SU-DHL-6 (cell line): ENCODE measurements around the gene UNC13C.

Experiments used
- H2AFZ ChIP-seq: fragments of 200-600 bp; sonication (generic); 2 replicates; pipeline ENCODE4 v1.6.1; 2014; ENCODE audit warnings: low read depth, mild to moderate bottlenecking, moderate library complexity, mixed read lengths, antibody characterized with exemption, low read length; ENCODE audit not compliant: severe bottlenecking
- H3F3A ChIP-seq: fragments of 200-600 bp; shearing (Covaris generic); 2 replicates; pipeline ENCODE4 v1.6.0; 2016; ENCODE audit warnings: antibody characterized with exemption, mild to moderate bottlenecking; ENCODE audit not compliant: insufficient read depth
- H3K27ac ChIP-seq: fragments of 200-600 bp; sonication (generic); 2 replicates; pipeline ENCODE4 v1.5.1; 2016; ENCODE audit warnings: low read depth, mild to moderate bottlenecking, low read length, moderate library complexity, mixed read lengths
- H3K27me3 ChIP-seq: fragments of 200-600 bp; sonication (generic), shearing (Covaris generic); 2 replicates; pipeline ENCODE4 v1.6.0; 2014; ENCODE audit warnings: mild to moderate bottlenecking, low read length
- H3K36me3 ChIP-seq: fragments of 200-600 bp; sonication (generic); 2 replicates; pipeline ENCODE4 v1.6.1; 2014; ENCODE audit warnings: mild to moderate bottlenecking, low read length, mixed read lengths
- H3K4me2 ChIP-seq: fragments of 300-600, 200-600 bp; shearing (Covaris generic), sonication (generic); 2 replicates; pipeline ENCODE4 v1.6.0; 2014; ENCODE audit warnings: low read length, low read depth, mild to moderate bottlenecking; ENCODE audit not compliant: poor library complexity, severe bottlenecking
- H3K4me3 ChIP-seq: fragments of 200-600 bp; sonication (generic); 2 replicates; pipeline ENCODE4 v1.5.1; 2014; ENCODE audit warnings: antibody characterized with exemption, low read length, mild to moderate bottlenecking, mixed read lengths; ENCODE audit not compliant: insufficient read depth, poor library complexity, severe bottlenecking
- H3K79me2 ChIP-seq: fragments of 200-600 bp; sonication (generic); 2 replicates; pipeline ENCODE4 v1.6.1; 2014; ENCODE audit warnings: mild to moderate bottlenecking, low read length, moderate library complexity; ENCODE audit not compliant: insufficient read depth
- H3K9ac ChIP-seq: fragments of 200-600 bp; sonication (generic); 2 replicates; pipeline ENCODE4 v1.7.0; 2014; ENCODE audit warnings: mild to moderate bottlenecking, low read length
- H3K9me2 ChIP-seq: fragments of 200-600 bp; sonication (generic); replicated peaks from 2 replicates; pipeline ENCODE4 v1.6.1; 2014; ENCODE audit warnings: low read length; ENCODE audit not compliant: insufficient read depth
- H3K9me3 ChIP-seq: fragments of 200-600 bp; sonication (generic); 2 replicates; pipeline ENCODE4 v1.6.1; 2014; ENCODE audit warnings: low read length, mixed read lengths; ENCODE audit not compliant: insufficient read depth
- H4K20me1 ChIP-seq: fragments of 200-600 bp; sonication (generic); 2 replicates; pipeline ENCODE4 v1.6.1; 2014; ENCODE audit warnings: low read depth, mild to moderate bottlenecking, antibody characterized with exemption, low read length, moderate library complexity, mixed read lengths
- CTCF ChIP-seq: fragments of 200-600 bp; sonication (generic); IDR thresholded peaks from one replicate; pipeline ENCODE4 v1.5.1; 2017; ENCODE audit warnings: antibody characterized with exemption, mild to moderate bottlenecking, low read length, moderate library complexity; ENCODE audit not compliant: insufficient read depth, poor library complexity, severe bottlenecking
- EZH2phosphoT487 ChIP-seq: fragments of 200-600 bp; sonication (generic), shearing (Covaris generic); conservative IDR thresholded peaks from 2 replicates; pipeline ENCODE4 v1.6.1; 2018; ENCODE audit warnings: mild to moderate bottlenecking, antibody characterized with exemption, low read length, moderate library complexity, mixed read lengths

Gene UNC13C

DNA sequence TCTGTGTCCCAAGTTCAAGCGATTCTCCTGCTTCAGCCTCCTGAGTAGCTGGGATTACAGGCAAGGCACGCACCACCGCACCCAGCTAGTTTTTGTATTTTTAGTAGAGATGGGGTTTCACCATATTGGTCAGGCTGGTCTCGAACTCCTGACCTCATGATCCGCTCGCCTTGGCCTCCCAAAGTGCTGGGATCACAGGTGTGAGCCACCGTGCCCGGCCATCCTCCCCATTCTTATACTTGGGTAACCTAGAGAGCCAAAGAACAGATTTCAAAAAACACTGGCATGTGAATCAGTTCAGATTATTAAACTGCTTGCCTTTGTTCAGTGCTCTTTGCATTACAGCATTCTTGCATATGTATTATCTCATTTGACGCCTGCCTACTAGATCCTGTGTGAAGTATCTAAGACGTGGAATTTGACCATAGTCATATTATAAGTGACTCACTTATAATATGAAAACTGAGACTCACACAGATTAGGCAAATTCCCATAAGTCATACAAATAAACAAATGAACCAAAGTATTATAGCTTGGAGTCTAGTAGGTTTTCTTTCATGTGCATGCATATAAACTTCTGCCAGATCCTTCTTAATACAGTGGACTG, 123.5 kb downstream of the UNC13C start:
- TF ChIP-seq EZH2phosphoT487 = no peak
- TF ChIP-seq CTCF = no peak
- no peaks in the 10 kb centered on the region for H3F3A ChIP-seq
- H2AFZ ChIP-seq = no peak overlapping the region
- no peak overlapping the region for H3K4me3 ChIP-seq
- no peak overlapping the region for H3K4me2 ChIP-seq
- no peak overlapping the region for H3K27ac ChIP-seq
- H3K79me2 ChIP-seq = no peaks in the 10 kb centered on the region
- no peaks in the 10 kb centered on the region for H4K20me1 ChIP-seq
- H3K9me3 ChIP-seq = no peaks in the 10 kb centered on the region
- H3K9me2 ChIP-seq = no peaks in the 10 kb centered on the region
- H3K36me3 ChIP-seq = no peaks in the 10 kb centered on the region
- no peak overlapping the region for H3K9ac ChIP-seq
- no peaks in the 10 kb centered on the region for H3K27me3 ChIP-seq

DNA sequence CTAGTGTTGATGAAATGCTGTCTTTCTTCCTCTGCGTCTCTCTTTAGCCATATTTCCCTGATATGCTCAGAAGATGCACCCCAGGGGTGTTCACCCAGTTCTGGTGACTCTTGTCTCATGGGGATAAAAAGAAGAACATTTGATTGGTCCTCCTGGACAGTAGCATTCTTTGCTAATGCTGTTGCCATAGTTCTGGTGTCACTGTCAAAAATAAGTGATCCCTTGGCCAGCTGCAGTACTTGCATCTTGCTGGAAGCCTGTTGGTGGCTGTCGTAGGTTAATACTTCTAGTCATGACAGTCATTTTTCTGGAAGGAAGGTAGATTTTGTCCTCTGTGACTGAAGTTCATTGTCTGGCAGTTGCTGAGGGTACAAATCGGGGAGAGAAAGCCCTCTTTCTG, 124.5 kb downstream of the UNC13C start:
- Histone ChIP-seq H3K4me3 (no peak overlapping the region), H3K9me3 (no peaks in the 10 kb centered on the region), H4K20me1 (no peaks in the 10 kb centered on the region), H3K27me3 (no peaks in the 10 kb centered on the region), H3K9ac (no peak overlapping the region), H3K36me3 (no peaks in the 10 kb centered on the region), H3F3A (no peaks in the 10 kb centered on the region), H3K4me2 (no peak overlapping the region), H3K9me2 (no peaks in the 10 kb centered on the region), H3K27ac (no peak overlapping the region), H2AFZ (no peak overlapping the region), H3K79me2 (no peaks in the 10 kb centered on the region)
- no peak for TF ChIP-seq EZH2phosphoT487
- TF ChIP-seq CTCF = no peak

GRCh38 chr15:54109014-54109413, 130.8 kb downstream of the UNC13C start:
- H3K36me3 ChIP-seq = no peaks in the 10 kb centered on the region

More at GRCh38 chr15:54109014-54109413, 130.8 kb downstream of the UNC13C start:
- Histone ChIP-seq H3K79me2 (no peaks in the 10 kb centered on the region), H3K9me2 (no peaks in the 10 kb centered on the region), H3K9me3 (no peaks in the 10 kb centered on the region), H3K27ac (no peak overlapping the region), H3K9ac (no peak overlapping the region), H3F3A (no peaks in the 10 kb centered on the region), H2AFZ (no peak overlapping the region), H3K4me3 (no peak overlapping the region), H3K27me3 (no peaks in the 10 kb centered on the region), H3K4me2 (no peak overlapping the region), H4K20me1 (no peaks in the 10 kb centered on the region)
- TF ChIP-seq EZH2phosphoT487 = no peak
- no peak for TF ChIP-seq CTCF
